Activated CD8-positive, alpha-beta T cell treated with anti-CD3 and anti-CD28 coated beads, Interleukin-2, amount 10 ng/mL, durations not matched to agents 7 days and 5 days (primary cell): ENCODE measurements around the gene PTPRR. TPM values are rescaled to one million over a fixed set of nuclear protein-coding genes. Genes with fewer than 3 reads are reported as not detected.
"Not testable (repeated sequence)": the region's sequence is repeated elsewhere in the genome, so short reads cannot be mapped to it uniquely, and the experiment has no call there.

Experiments used
- ATAC-seq: fragments of 150-1000 bp; cut with Tn5 transposase; one replicate; pipeline ENCODE4 v1.10.0; 2021; ENCODE audit warnings: moderate library complexity
- CTCF ChIA-PET: fragments of 350-600 bp; sonication (Branson Sonifier 250); formaldehyde crosslinking; loops from one replicate; lab custom pipeline; 2021; ENCODE audit warnings: antibody characterized with exemption; lab: Charles Lee
- POLR2A ChIA-PET: fragments of 350-600 bp; sonication (Branson Sonifier 250); formaldehyde crosslinking; loops from one replicate; lab custom pipeline; 2021; ENCODE audit warnings: antibody characterized with exemption; lab: Charles Lee
- DNase-seq: peaks from one replicate; pipeline ENCODE4 v3.0.0-alpha.2; 2020
- H3K27ac Mint-ChIP-seq: one replicate; pipeline ENCODE4 v1.8.0; 2021; ENCODE audit warnings: mild to moderate bottlenecking, mixed read lengths
- H3K27me3 Mint-ChIP-seq: one replicate; pipeline ENCODE4 v1.8.0; 2021; ENCODE audit warnings: low read depth, mixed read lengths
- H3K36me3 Mint-ChIP-seq: one replicate; pipeline ENCODE4 v1.8.0; 2021; ENCODE audit warnings: low read depth, mixed read lengths
- H3K4me1 Mint-ChIP-seq: one replicate; pipeline ENCODE4 v1.8.0; 2021; ENCODE audit warnings: low read depth, mixed read lengths
- H3K4me3 Mint-ChIP-seq: one replicate; pipeline ENCODE4 v1.8.0; 2021; ENCODE audit warnings: mild to moderate bottlenecking, mixed read lengths
- H3K9me3 Mint-ChIP-seq: one replicate; pipeline ENCODE4 v1.8.0; 2022; ENCODE audit warnings: mixed read lengths; ENCODE audit not compliant: insufficient read depth
- total RNA-seq, 2 experiments: library from RNA; stranded (reverse); gene quantifications; one replicate each; pipeline ENCODE4 v1.2.3, GENCODE V29; 2021

PTPRR gene
- total RNA-seq, 2 experiments from 2014 or later: not detected

- no peaks in the 10 kb centered on the region for H3K36me3 Mint-ChIP-seq
- ATAC-seq: no peak
Observed at GRCh38 chr12:70754330-70754741, 166.2 kb downstream of the PTPRR start.

GRCh38 chr12:70752327-70752726 lies 168.2 kb downstream of the PTPRR start:
- H3K27me3 Mint-ChIP-seq: peaks cover 2% of the 10 kb centered on the region
- POLR2A ChIA-PET: no interaction called here
- H3K36me3 Mint-ChIP-seq: no peaks in the 10 kb centered on the region

More at GRCh38 chr12:70754330-70754741, 166.2 kb downstream of the PTPRR start:
- H3K9me3 Mint-ChIP-seq: no peaks in the 10 kb centered on the region
- H3K27me3 Mint-ChIP-seq: peaks cover 2% of the 10 kb centered on the region
- no peaks in the 10 kb centered on the region for H3K4me1 Mint-ChIP-seq
- no peak overlapping the region for H3K4me3 Mint-ChIP-seq
- ChIA-PET POLR2A (no interaction called here), CTCF (interaction anchor here (0.5 kb wide), 1 partner anchor 164 kb away, joined by 3 read pairs; no protein-coding TSS in a partner anchor)
- H3K27ac Mint-ChIP-seq: no peak overlapping the region
- no peak for DNase-seq

GRCh38 chr12:70749931-70750330 lies 170.6 kb downstream of the PTPRR start:
- no peaks in the 10 kb centered on the region for H3K36me3 Mint-ChIP-seq
- H3K4me1 Mint-ChIP-seq: no peaks in the 10 kb centered on the region
- CTCF ChIA-PET: no interaction called here

More at GRCh38 chr12:70752327-70752726, 168.2 kb downstream of the PTPRR start:
- H3K27ac Mint-ChIP-seq: no peak overlapping the region
- DNase-seq (no peak), ATAC-seq (no peak)
- no peaks in the 10 kb centered on the region for H3K4me1 Mint-ChIP-seq
- CTCF ChIA-PET: no interaction called here
- no peaks in the 10 kb centered on the region for H3K9me3 Mint-ChIP-seq
- H3K4me3 Mint-ChIP-seq: no peak overlapping the region

GRCh38 chr12:70748809-70749208 lies 171.7 kb downstream of the PTPRR start:
- Mint-ChIP-seq H3K36me3 (no peaks in the 10 kb centered on the region), H3K9me3 (no peaks in the 10 kb centered on the region), H3K4me3 (no peak overlapping the region), H3K27me3 (peaks cover 2% of the 10 kb centered on the region), H3K27ac (no peak overlapping the region), H3K4me1 (no peaks in the 10 kb centered on the region)
- ChIA-PET CTCF (no interaction called here), POLR2A (no interaction called here)
- DNase-seq (no peak), ATAC-seq (no peak)

More at GRCh38 chr12:70749931-70750330, 170.6 kb downstream of the PTPRR start:
- Mint-ChIP-seq H3K27me3 (peaks cover 2% of the 10 kb centered on the region), H3K4me3 (no peak overlapping the region), H3K27ac (no peak overlapping the region), H3K9me3 (no peaks in the 10 kb centered on the region)
- POLR2A ChIA-PET: no interaction called here
- ATAC-seq: no peak
- DNase-seq: no peak

GRCh38 chr12:70747445-70748260 lies 172.9 kb downstream of the PTPRR start:
- no peak overlapping the region for H3K27ac Mint-ChIP-seq
- H3K27me3 Mint-ChIP-seq: peaks cover 2% of the 10 kb centered on the region
- H3K36me3 Mint-ChIP-seq: no peaks in the 10 kb centered on the region
- ATAC-seq (no peak), DNase-seq (no peak)
- ChIA-PET CTCF (interaction anchor here (1.0 to 2.2 kb wide), 2 partner anchors 14 to 17 kb away, joined by 3 to 5 read pairs; no protein-coding TSS in a partner anchor), POLR2A (no interaction called here)
- H3K9me3 Mint-ChIP-seq: no peaks in the 10 kb centered on the region
- no peaks in the 10 kb centered on the region for H3K4me1 Mint-ChIP-seq
- no peak overlapping the region for H3K4me3 Mint-ChIP-seq

- ChIA-PET CTCF (interaction anchor here (1.0 kb wide), 1 partner anchor 844 kb away, joined by 3 read pairs; no protein-coding TSS in a partner anchor), POLR2A (no interaction called here)
- Mint-ChIP-seq H3K36me3 (no peaks in the 10 kb centered on the region), H3K9me3 (no peaks in the 10 kb centered on the region), H3K4me3 (no peak overlapping the region), H3K27me3 (no peaks in the 10 kb centered on the region), H3K4me1 (no peaks in the 10 kb centered on the region), H3K27ac (no peak overlapping the region)
- DNase-seq (no peak), ATAC-seq (no peak)
Observed at GRCh38 chr12:70745048-70745447, 175.5 kb downstream of the PTPRR start.

GRCh38 chr12:70744178-70744577 lies 176.4 kb downstream of the PTPRR start:
- Mint-ChIP-seq H3K27ac (no peak overlapping the region), H3K9me3 (no peaks in the 10 kb centered on the region), H3K36me3 (no peaks in the 10 kb centered on the region), H3K27me3 (no peaks in the 10 kb centered on the region), H3K4me3 (no peak overlapping the region), H3K4me1 (no peaks in the 10 kb centered on the region)
- ChIA-PET CTCF (no interaction called here), POLR2A (no interaction called here)
- DNase-seq (no peak), ATAC-seq (no peak)

GRCh38 chr12:70741256-70741655 lies 179.3 kb downstream of the PTPRR start:
- POLR2A ChIA-PET: no interaction called here
- no peaks in the 10 kb centered on the region for H3K27me3 Mint-ChIP-seq
- DNase-seq (no peak), ATAC-seq (no peak)
- H3K9me3 Mint-ChIP-seq: no peaks in the 10 kb centered on the region
- CTCF ChIA-PET: no interaction called here
- no peaks in the 10 kb centered on the region for H3K36me3 Mint-ChIP-seq
- no peak overlapping the region for H3K27ac Mint-ChIP-seq
- no peak overlapping the region for H3K4me3 Mint-ChIP-seq
- no peaks in the 10 kb centered on the region for H3K4me1 Mint-ChIP-seq

GRCh38 chr12:70739756-70740155 lies 180.8 kb downstream of the PTPRR start:
- Mint-ChIP-seq H3K27ac (no peak overlapping the region), H3K9me3 (no peaks in the 10 kb centered on the region), H3K36me3 (no peaks in the 10 kb centered on the region), H3K4me3 (no peak overlapping the region), H3K27me3 (no peaks in the 10 kb centered on the region), H3K4me1 (no peaks in the 10 kb centered on the region)
- ChIA-PET CTCF (no interaction called here), POLR2A (no interaction called here)
- ATAC-seq: no peak
- DNase-seq: no peak

- ChIA-PET POLR2A (no interaction called here), CTCF (no interaction called here)
- H3K4me1 Mint-ChIP-seq: no peaks in the 10 kb centered on the region
- no peak for ATAC-seq
- DNase-seq: no peak
- no peaks in the 10 kb centered on the region for H3K36me3 Mint-ChIP-seq
- no peak overlapping the region for H3K27ac Mint-ChIP-seq
- H3K27me3 Mint-ChIP-seq: no peaks in the 10 kb centered on the region
- H3K9me3 Mint-ChIP-seq: no peaks in the 10 kb centered on the region
- no peak overlapping the region for H3K4me3 Mint-ChIP-seq
Observed at GRCh38 chr12:70736351-70737133, 184.0 kb downstream of the PTPRR start.

- H3K4me1 Mint-ChIP-seq, H3K9me3 Mint-ChIP-seq, POLR2A ChIA-PET, ATAC-seq, H3K27me3 Mint-ChIP-seq, H3K36me3 Mint-ChIP-seq, CTCF ChIA-PET, DNase-seq, H3K4me3 Mint-ChIP-seq, H3K27ac Mint-ChIP-seq: not testable (repeated sequence)
Observed at GRCh38 chr12:70735197-70735596, 185.3 kb downstream of the PTPRR start.

GRCh38 chr12:70733385-70733784 lies 187.2 kb downstream of the PTPRR start:
- no peaks in the 10 kb centered on the region for H3K9me3 Mint-ChIP-seq
- ChIA-PET POLR2A (no interaction called here), CTCF (interaction anchor here (1.1 to 1.5 kb wide), 7 partner anchors 10 to 1013 kb away, joined by 3 to 6 read pairs (median 3); no protein-coding TSS in a partner anchor)
- no peaks in the 10 kb centered on the region for H3K36me3 Mint-ChIP-seq
- no peak overlapping the region for H3K4me3 Mint-ChIP-seq
- no peak overlapping the region for H3K27ac Mint-ChIP-seq
- ATAC-seq: no peak
- peak; percentile 23 for DNase-seq
- H3K4me1 Mint-ChIP-seq: no peaks in the 10 kb centered on the region
- H3K27me3 Mint-ChIP-seq: no peaks in the 10 kb centered on the region
